Hair follicle dermal papilla cell (primary cell): Measurements from ENCODE around the gene LINC00305. TPM values are rescaled to one million over a fixed set of nuclear protein-coding genes. Genes with fewer than 3 reads are reported as not detected.

Experiments used
- total RNA-seq: library from RNA; depleted of rRNA; stranded (reverse); fragments of >200 nt; gene quantifications from 2 replicates; pipeline ENCODE4 v1.2.3, GENCODE V29; 2012

The LINC00305 gene
- total RNA-seq: not detected in 2 replicates

DNA sequence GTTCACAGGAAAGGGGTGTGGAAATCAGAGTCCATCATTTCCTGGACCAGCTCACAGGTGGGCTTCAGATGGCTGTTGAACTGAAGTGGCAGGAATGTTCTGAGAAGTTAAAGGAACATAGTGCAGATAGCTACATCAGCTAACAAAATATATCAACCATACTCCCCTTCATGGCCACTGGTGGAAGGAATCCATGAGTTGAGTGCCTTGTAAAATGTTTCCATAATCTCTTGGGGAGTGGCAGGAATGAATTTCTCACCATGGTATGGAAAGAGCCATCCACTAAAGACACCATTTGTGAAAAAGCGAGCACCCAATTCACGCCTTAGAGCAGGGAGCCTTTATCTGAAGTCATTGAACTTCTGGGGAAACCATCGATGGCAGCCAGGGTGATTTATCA lies at the start of gene LINC00305:
TSS of gene LINC00305 (minus strand) at position 101 of the 400 bp plus-strand sequence.

Other genes with a start within 250 kb of the LINC00305 start
- 0.16 TPM in 1 of 2 replicates, not detected in the other for gene SERPINB10, start 241.1 kb downstream of the LINC00305 start, total RNA-seq
- gene HMSD, start 199.8 kb downstream of the LINC00305 start, total RNA-seq: 0.49 and 1.5 TPM in 2 replicates
- gene SERPINB8, start 179.0 kb downstream of the LINC00305 start, total RNA-seq: 25.1 and 28.1 TPM in 2 replicates